Measurements from ENCODE around the gene VDR.

GRCh38 chr12:47946413-47947323 lies 41.9 kb upstream of the VDR start:
- TF ChIP-seq CTCF (IDR thresholded peaks at IDR 0.05) (no peak), EZH2 (IDR thresholded peaks at IDR 0.05; ENCODE audit: borderline replicate concordance, insufficient read depth, low read depth, low read length, poor library complexity, severe bottlenecking) (no peak)
